ENCODE measurements around the gene MRPL14.

GRCh38 chr6:44171899-44172546 lies 44.8 kb upstream of the MRPL14 start:
- TF ChIP-seq CTCF (IDR thresholded peaks at IDR 0.05) = no peak
- TF ChIP-seq POLR2A (IDR thresholded peaks at IDR 0.05) = no peak

Measured in testis (tissue), 2 donors.